Esophagus squamous epithelium (tissue), 4 donors: Measurements from ENCODE around the gene ZNF341.
"Not testable (repeated sequence)": the region's sequence is repeated elsewhere in the genome, so short reads cannot be mapped to it uniquely, and the experiment has no call there.

Experiments used
- CTCF ChIP-seq, 6 experiments: fragments of 450-650 bp in 4 of 6; fragments of 200-600 bp in 2 of 6; sonication (generic) in 2 of 6; IDR thresholded peaks; one replicate each; pipeline ENCODE4 v1.5.1; 2016 to 2019; ENCODE audit warnings: antibody characterized with exemption in 6 of 6, mild to moderate bottlenecking in 4 of 6, moderate library complexity in 4 of 6
- POLR2A ChIP-seq, 4 donors: fragments of 450-650 bp; IDR thresholded peaks; one replicate each; pipeline ENCODE4 v1.6.1; 2017; ENCODE audit warnings: antibody characterized with exemption in 4 of 4, mild to moderate bottlenecking in 4 of 4, moderate library complexity in 3 of 4

- TF ChIP-seq POLR2A, CTCF (IDR thresholded peaks at IDR 0.05): not testable (repeated sequence)
Measured at GRCh38 chr20:33755936-33756490, 24.2 kb downstream of the ZNF341 start.
